Right forelimb (tissue), 1 donor: ENCODE measurements around the gene PHACTR3.
"Not testable (repeated sequence)": the region's sequence is repeated elsewhere in the genome, so short reads cannot be mapped to it uniquely, and the experiment has no call there.

Source experiments
- DNase-seq: peaks from one replicate; pipeline ENCODE4 v3.0.0-alpha.2; 2018

Gene PHACTR3

GRCh38 chr20:59835448-59836395 lies 231.4 kb downstream of the PHACTR3 start:
- peak; percentile 71 for DNase-seq

GRCh38 chr20:59836767-59837166 lies 232.4 kb downstream of the PHACTR3 start:
- no peak for DNase-seq

GRCh38 chr20:59837623-59838394 lies 233.5 kb downstream of the PHACTR3 start:
- DNase-seq, result no peak

- no peak for DNase-seq
These were observed 235.1 kb downstream of the PHACTR3 start for GRCh38 chr20:59839400-59839799.

GRCh38 chr20:59845472-59845871 lies 241.1 kb downstream of the PHACTR3 start:
- no peak for DNase-seq

GRCh38 chr20:59848182-59848581 lies 243.8 kb downstream of the PHACTR3 start:
- DNase-seq, result no peak

- no peak for DNase-seq
These were observed 245.8 kb downstream of the PHACTR3 start for GRCh38 chr20:59850018-59850641.

- not testable (repeated sequence) for DNase-seq
These were observed 252.2 kb downstream of the PHACTR3 start for GRCh38 chr20:59856526-59856925.

GRCh38 chr20:59856941-59857340 lies 252.6 kb downstream of the PHACTR3 start:
- DNase-seq, result not testable (repeated sequence)

GRCh38 chr20:59857966-59858365 lies 253.6 kb downstream of the PHACTR3 start:
- no peak for DNase-seq

GRCh38 chr20:59858425-59858824 lies 254.1 kb downstream of the PHACTR3 start:
- no peak for DNase-seq

- no peak for DNase-seq
These were observed 257.1 kb downstream of the PHACTR3 start for GRCh38 chr20:59861401-59861800.

GRCh38 chr20:59863058-59863457 lies 258.7 kb downstream of the PHACTR3 start:
- no peak for DNase-seq

GRCh38 chr20:59864726-59865125 lies 260.4 kb downstream of the PHACTR3 start:
- no peak for DNase-seq

- DNase-seq, result no peak
These were observed 262.0 kb downstream of the PHACTR3 start for GRCh38 chr20:59866338-59866737.

- DNase-seq, result no peak
These were observed 266.8 kb downstream of the PHACTR3 start for GRCh38 chr20:59871096-59871495.

GRCh38 chr20:59873409-59873808 lies 269.1 kb downstream of the PHACTR3 start:
- DNase-seq, result no peak

- no peak for DNase-seq
These were observed 275.9 kb downstream of the PHACTR3 start for GRCh38 chr20:59880198-59880597.

- no peak for DNase-seq
These were observed 280.2 kb downstream of the PHACTR3 start for GRCh38 chr20:59884494-59884893.

- DNase-seq, result no peak
These were observed 283.7 kb downstream of the PHACTR3 start for GRCh38 chr20:59888050-59888449.

GRCh38 chr20:59890035-59890434 lies 285.7 kb downstream of the PHACTR3 start:
- not testable (repeated sequence) for DNase-seq

GRCh38 chr20:59891581-59891980 lies 287.2 kb downstream of the PHACTR3 start:
- DNase-seq, result no peak

GRCh38 chr20:59895908-59896307 lies 291.6 kb downstream of the PHACTR3 start:
- DNase-seq, result no peak
